ENCODE results near the gene ATF2.

DNA sequence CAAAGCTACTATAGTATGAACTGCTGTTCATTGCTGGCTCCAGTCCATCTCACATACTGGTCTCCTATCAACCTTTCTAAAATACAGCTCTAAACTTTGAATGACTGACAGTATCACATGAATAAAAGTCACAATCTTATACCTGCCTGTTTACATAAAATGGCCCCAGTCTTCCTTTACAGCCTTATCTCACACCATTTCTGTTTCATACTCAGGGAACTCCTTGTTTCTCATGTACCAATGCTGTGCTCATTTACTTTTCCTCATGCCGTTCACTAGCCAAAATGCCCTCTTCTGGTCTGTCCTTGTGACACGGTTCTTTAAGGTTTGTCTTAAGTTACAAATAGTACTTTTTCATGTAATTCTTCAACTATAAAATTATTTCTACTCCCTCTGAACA lies 7.3 kb upstream of the ATF2 start:
- TF ChIP-seq FOXA1 (IDR thresholded peaks at IDR 0.05) (no peak), SUZ12 (IDR thresholded peaks at IDR 0.05) (no peak), FOXM1 (IDR thresholded peaks at IDR 0.05; ENCODE audit: borderline replicate concordance) (no peak), CTBP1 (IDR thresholded peaks at IDR 0.05; ENCODE audit: borderline replicate concordance) (no peak), ZNF384 (IDR thresholded peaks at IDR 0.05) (no peak)

All from HEK293T (cell line).